HepG2 (cell line): ENCODE measurements around the gene BTK. TPM values are rescaled to one million over a fixed set of nuclear protein-coding genes. Genes with fewer than 3 reads are reported as not detected.

Experiments used
- FOSL2 ChIP-seq: sonication (generic); formaldehyde crosslinking; IDR thresholded peaks from 2 replicates; pipeline ENCODE4 v1.4.0; 2020; ENCODE audit warnings: missing genetic modification reagents
- HHEX ChIP-seq: IDR thresholded peaks from 2 replicates; pipeline ENCODE4 v1.6.1; 2016; ENCODE audit warnings: control low read depth
- HNF1B ChIP-seq: sonication (generic); formaldehyde crosslinking; IDR thresholded peaks from 2 replicates; pipeline ENCODE4 v1.5.1; 2020; ENCODE audit warnings: mild to moderate bottlenecking, moderate library complexity, missing genetic modification reagents
- ZBTB44 ChIP-seq: sonication (generic); formaldehyde crosslinking; IDR thresholded peaks from 2 replicates; pipeline ENCODE4 v1.4.0; 2020; ENCODE audit warnings: missing genetic modification reagents
- ZBTB7B ChIP-seq: sonication (generic); formaldehyde crosslinking; IDR thresholded peaks from 2 replicates; pipeline ENCODE4 v1.4.0; 2020; ENCODE audit warnings: missing genetic modification reagents
- ZFP62 ChIP-seq: sonication (generic); formaldehyde crosslinking; IDR thresholded peaks from 2 replicates; pipeline ENCODE4 v1.4.0; 2020; ENCODE audit warnings: missing genetic modification reagents
- ZNF264 ChIP-seq: sonication (generic); formaldehyde crosslinking; IDR thresholded peaks from 2 replicates; pipeline ENCODE4 v1.4.0; 2020; ENCODE audit warnings: missing genetic modification reagents
- ZNF296 ChIP-seq: sonication (generic); formaldehyde crosslinking; conservative IDR thresholded peaks from 2 replicates; pipeline ENCODE4 v1.5.0; 2020; ENCODE audit warnings: mild to moderate bottlenecking, missing genetic modification reagents
- ZNF34 ChIP-seq: sonication (generic); formaldehyde crosslinking; IDR thresholded peaks from 2 replicates; pipeline ENCODE4 v1.4.0; 2020; ENCODE audit warnings: mild to moderate bottlenecking, missing genetic modification reagents, borderline replicate concordance
- ZNF768 ChIP-seq: sonication (generic); formaldehyde crosslinking; IDR thresholded peaks from 2 replicates; pipeline ENCODE4 v1.4.0; 2020; ENCODE audit warnings: missing genetic modification reagents
- ZSCAN22 ChIP-seq: sonication (generic); formaldehyde crosslinking; IDR thresholded peaks from 2 replicates; pipeline ENCODE4 v1.4.0; 2020; ENCODE audit warnings: mild to moderate bottlenecking, missing genetic modification reagents
- polyA plus RNA-seq, 8 experiments: library from polyadenylated mRNA; depleted of rRNA in 3 of 8; stranded (reverse) in 7 of 8; unstranded in 1 of 8; fragments of >200 nt; fragmentation: Illumina TruSeq in 4 of 8; extraction: Trizol in 4 of 8; gene quantifications; 2 replicates each; pipeline versions ENCODE4 v1.2.1 to v1.2.3, GENCODE V29; 2011 to 2016; ENCODE audit warnings: low read depth in 4 of 8, missing spikeins in 1 of 8, mixed read lengths in 1 of 8; ENCODE audit not compliant: insufficient read depth in 1 of 8
- total RNA-seq, 5 experiments: library from RNA; depleted of rRNA; stranded (reverse); fragments of >200 nt; fragmentation: Illumina TruSeq; extraction: Trizol; gene quantifications; 2 replicates each; pipeline ENCODE4 v1.2.3, GENCODE V29; 2016; ENCODE audit warnings: low read depth in 1 of 5
- TF ChIP-seq, protein P1 (sequence below): sonication (generic); formaldehyde crosslinking; IDR thresholded peaks from 2 replicates; pipeline ENCODE4 v1.5.0; 2020; ENCODE audit warnings: missing genetic modification reagents
- TF ChIP-seq, protein P2 (sequence below): sonication (generic); formaldehyde crosslinking; IDR thresholded peaks from 2 replicates; pipeline ENCODE4 v1.9.0; 2021; ENCODE audit warnings: missing genetic modification reagents, borderline replicate concordance
- TF ChIP-seq, protein P3 (sequence below): IDR thresholded peaks from 2 replicates; pipeline ENCODE4 v1.6.1; 2012; ENCODE audit warnings: low read length, improper control_type of control experiment
- TF ChIP-seq, protein P4 (sequence below): sonication (generic); formaldehyde crosslinking; IDR thresholded peaks from 2 replicates; pipeline ENCODE4 v1.5.1; 2020; ENCODE audit warnings: missing genetic modification reagents, mild to moderate bottlenecking, borderline replicate concordance

BTK gene
- total and polyA plus RNA-seq, 2 of the 13 experiments (the other 11 are each of a cell fraction or from before 2014, with no cell fraction given) = not detected

DNA sequence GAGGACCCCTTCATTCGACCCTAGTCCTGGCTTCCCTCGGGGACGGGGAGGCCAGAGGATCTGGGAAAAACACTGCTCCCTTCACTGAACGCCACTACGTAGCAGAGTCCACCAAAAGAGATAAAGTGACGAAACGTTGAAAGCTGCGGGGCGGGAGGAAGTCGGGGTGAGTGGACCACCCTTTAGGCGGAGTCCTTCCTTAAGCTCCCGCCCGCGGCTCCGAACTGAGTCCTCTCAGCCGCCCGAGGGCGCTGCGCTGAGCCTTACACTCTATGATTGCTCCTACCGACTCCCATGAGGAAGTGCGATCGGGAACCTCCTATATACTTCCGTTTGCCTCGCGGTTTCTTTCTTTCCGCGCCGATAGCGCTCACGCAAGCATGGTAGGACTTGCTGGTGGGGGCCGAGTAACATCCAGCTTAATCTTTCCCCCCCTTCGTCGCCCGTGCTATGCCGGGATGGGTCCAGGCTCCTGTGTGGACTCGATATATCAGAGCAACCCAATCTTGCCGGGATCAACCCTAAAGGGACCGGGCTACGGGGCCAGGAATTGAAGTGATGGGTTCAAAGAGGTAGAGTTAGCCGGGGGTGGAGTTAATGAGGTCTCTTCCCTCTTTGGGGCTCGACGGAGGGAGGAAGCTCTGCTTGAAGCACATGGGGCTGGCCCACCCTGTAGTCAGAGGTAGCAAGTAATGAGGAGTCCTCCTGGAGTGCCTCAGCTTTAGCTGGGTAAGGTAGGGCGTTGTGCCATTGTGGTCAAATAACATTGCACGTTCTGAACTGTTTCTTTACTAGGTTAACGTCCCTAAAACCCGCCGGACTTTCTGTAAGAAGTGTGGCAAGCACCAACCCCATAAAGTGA lies 4.9 kb upstream of the BTK start, which contains the start of gene RPL36A (continued):
- TF ChIP-seq HNF1B (CRISPR knock-in tag) (0 out of 2 replicates have a peak, but pooled peaks have one; percentile 53), ZNF296 (CRISPR knock-in tag) (no peak), FOSL2 (peak; percentile 50), ZBTB7B (CRISPR knock-in tag) (peak; percentile 39; the same call in 1 of the 2 replicates), ZSCAN22 (CRISPR knock-in tag) (no peak), ZNF34 (CRISPR knock-in tag) (no peak), ZNF768 (no peak), ZBTB44 (CRISPR knock-in tag) (no peak), HHEX (CRISPR knock-in tag) (no peak), ZNF264 (CRISPR knock-in tag) (no peak), ZFP62 (CRISPR knock-in tag) (no peak)
- TF ChIP-seq, protein P1, sequence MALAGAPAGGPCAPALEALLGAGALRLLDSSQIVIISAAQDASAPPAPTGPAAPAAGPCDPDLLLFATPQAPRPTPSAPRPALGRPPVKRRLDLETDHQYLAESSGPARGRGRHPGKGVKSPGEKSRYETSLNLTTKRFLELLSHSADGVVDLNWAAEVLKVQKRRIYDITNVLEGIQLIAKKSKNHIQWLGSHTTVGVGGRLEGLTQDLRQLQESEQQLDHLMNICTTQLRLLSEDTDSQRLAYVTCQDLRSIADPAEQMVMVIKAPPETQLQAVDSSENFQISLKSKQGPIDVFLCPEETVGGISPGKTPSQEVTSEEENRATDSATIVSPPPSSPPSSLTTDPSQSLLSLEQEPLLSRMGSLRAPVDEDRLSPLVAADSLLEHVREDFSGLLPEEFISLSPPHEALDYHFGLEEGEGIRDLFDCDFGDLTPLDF (CRISPR knock-in tag) = no peak
- TF ChIP-seq, protein P2, sequence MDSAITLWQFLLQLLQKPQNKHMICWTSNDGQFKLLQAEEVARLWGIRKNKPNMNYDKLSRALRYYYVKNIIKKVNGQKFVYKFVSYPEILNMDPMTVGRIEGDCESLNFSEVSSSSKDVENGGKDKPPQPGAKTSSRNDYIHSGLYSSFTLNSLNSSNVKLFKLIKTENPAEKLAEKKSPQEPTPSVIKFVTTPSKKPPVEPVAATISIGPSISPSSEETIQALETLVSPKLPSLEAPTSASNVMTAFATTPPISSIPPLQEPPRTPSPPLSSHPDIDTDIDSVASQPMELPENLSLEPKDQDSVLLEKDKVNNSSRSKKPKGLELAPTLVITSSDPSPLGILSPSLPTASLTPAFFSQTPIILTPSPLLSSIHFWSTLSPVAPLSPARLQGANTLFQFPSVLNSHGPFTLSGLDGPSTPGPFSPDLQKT = no peak
- TF ChIP-seq, protein P3, sequence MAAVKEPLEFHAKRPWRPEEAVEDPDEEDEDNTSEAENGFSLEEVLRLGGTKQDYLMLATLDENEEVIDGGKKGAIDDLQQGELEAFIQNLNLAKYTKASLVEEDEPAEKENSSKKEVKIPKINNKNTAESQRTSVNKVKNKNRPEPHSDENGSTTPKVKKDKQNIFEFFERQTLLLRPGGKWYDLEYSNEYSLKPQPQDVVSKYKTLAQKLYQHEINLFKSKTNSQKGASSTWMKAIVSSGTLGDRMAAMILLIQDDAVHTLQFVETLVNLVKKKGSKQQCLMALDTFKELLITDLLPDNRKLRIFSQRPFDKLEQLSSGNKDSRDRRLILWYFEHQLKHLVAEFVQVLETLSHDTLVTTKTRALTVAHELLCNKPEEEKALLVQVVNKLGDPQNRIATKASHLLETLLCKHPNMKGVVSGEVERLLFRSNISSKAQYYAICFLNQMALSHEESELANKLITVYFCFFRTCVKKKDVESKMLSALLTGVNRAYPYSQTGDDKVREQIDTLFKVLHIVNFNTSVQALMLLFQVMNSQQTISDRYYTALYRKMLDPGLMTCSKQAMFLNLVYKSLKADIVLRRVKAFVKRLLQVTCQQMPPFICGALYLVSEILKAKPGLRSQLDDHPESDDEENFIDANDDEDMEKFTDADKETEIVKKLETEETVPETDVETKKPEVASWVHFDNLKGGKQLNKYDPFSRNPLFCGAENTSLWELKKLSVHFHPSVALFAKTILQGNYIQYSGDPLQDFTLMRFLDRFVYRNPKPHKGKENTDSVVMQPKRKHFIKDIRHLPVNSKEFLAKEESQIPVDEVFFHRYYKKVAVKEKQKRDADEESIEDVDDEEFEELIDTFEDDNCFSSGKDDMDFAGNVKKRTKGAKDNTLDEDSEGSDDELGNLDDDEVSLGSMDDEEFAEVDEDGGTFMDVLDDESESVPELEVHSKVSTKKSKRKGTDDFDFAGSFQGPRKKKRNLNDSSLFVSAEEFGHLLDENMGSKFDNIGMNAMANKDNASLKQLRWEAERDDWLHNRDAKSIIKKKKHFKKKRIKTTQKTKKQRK = no peak
- TF ChIP-seq, protein P4, sequence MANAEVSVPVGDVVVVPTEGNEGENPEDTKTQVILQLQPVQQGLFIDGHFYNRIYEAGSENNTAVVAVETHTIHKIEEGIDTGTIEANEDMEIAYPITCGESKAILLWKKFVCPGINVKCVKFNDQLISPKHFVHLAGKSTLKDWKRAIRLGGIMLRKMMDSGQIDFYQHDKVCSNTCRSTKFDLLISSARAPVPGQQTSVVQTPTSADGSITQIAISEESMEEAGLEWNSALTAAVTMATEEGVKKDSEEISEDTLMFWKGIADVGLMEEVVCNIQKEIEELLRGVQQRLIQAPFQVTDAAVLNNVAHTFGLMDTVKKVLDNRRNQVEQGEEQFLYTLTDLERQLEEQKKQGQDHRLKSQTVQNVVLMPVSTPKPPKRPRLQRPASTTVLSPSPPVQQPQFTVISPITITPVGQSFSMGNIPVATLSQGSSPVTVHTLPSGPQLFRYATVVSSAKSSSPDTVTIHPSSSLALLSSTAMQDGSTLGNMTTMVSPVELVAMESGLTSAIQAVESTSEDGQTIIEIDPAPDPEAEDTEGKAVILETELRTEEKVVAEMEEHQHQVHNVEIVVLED (CRISPR knock-in tag) = peak; percentile 23; the same call in 1 of the 2 replicates
